AG09319 (cell line): ENCODE data around the gene P2RX7.
"Not testable (repeated sequence)": the region's sequence is repeated elsewhere in the genome, so short reads cannot be mapped to it uniquely, and the experiment has no call there.

Source experiments
- DNase-seq: peaks from one replicate; pipeline ENCODE4 v3.0.0-alpha.2; 2010; ENCODE audit warnings: low read depth; ENCODE audit errors: extremely low read depth
- TF ChIP-seq, protein P1 (sequence below): IDR thresholded peaks from 2 replicates; pipeline ENCODE4 v1.5.1; 2011; ENCODE audit warnings: low read depth, mild to moderate bottlenecking, inconsistent platforms, low read length, moderate library complexity

P2RX7 gene

DNA sequence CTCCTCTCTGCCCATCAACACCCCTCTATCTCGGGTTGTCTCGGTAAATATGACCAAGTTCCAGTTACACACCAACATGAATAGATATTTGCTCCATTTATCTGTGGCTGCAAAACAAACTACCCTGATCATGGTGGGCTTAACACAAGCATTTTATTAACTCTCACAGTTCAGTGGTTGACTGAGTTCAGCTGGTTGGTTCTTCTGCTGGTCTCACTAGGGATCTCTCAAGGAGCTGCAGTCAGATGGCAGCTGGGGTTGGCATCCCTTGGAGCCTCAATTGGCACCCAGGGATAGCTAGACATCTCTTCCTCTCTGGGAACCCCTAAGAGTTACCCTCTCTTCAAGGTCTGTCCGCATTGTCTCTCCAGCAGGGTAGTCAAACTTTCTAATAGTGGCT, 25.4 kb downstream of the P2RX7 start:
- TF ChIP-seq, protein P1, sequence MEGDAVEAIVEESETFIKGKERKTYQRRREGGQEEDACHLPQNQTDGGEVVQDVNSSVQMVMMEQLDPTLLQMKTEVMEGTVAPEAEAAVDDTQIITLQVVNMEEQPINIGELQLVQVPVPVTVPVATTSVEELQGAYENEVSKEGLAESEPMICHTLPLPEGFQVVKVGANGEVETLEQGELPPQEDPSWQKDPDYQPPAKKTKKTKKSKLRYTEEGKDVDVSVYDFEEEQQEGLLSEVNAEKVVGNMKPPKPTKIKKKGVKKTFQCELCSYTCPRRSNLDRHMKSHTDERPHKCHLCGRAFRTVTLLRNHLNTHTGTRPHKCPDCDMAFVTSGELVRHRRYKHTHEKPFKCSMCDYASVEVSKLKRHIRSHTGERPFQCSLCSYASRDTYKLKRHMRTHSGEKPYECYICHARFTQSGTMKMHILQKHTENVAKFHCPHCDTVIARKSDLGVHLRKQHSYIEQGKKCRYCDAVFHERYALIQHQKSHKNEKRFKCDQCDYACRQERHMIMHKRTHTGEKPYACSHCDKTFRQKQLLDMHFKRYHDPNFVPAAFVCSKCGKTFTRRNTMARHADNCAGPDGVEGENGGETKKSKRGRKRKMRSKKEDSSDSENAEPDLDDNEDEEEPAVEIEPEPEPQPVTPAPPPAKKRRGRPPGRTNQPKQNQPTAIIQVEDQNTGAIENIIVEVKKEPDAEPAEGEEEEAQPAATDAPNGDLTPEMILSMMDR, result no peak
- DNase-seq, result no peak

DNA sequence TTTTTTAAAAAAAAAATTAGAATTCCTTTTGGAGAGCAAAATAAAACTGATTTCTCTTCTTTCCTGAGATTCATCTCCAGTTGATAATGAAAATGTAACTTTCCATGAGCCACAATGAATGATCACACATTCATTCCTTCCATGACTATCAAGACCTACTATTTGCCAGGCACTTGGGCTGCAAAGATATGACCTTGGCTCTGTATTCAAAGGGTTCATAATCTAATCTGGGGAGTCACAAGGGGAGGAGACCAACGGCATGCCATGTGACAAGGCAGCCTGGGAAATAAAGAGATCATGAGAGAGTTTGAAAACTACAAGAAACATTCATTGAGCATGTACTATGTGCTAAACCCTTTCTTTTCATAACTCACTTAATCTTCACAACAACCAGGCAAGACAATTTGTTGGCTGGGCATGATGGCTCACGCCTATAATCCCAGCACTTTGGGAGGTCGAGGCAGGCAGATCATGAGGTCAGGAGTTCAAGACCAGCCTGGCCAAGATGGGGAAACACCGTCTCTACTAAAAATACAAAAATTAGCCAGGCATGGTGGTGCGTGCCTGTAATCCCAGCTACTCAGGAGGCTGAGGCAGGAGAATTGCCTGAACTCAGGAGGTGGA, 26.2 kb downstream of the P2RX7 start:
- DNase-seq, result not testable (repeated sequence)

DNA sequence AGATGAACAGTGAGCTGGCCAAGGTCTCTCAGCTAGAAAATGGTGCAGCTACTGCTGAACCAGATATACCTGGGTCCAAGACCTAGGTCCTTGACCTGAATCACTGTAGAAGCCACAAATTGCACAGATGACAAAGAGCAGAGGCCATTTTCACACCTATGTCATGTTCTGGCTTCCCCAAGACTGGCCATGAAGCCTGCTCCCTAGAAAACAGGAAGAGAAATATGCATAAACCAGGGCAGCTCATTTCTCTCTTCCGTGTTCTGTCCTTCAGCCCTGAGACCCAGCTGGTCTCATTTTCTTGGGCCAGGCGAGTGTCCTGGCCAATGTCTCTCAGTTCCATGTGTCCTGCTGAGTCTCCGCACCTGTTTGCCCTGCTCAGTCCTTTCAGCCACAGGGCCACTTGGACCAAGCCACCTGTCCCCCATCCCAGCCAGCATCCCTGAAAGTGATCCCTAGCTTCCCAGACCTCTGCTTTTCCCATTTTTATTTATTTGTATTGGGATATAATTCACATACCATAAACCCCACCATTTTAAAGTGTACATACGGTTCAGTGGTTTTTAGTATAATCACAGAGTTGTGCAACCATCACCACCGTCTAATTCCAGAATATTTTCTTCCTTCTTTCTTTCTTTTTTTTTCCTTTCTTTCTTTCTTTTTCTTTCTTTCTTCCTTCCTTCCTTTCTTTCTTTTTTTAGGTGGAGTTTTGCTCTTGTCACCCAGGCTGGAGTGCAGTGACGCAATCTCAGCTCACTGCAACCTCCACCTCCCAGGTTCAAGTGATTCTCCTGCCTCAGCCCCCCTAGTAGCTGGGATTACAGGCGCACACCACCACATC, 27.0 kb downstream of the P2RX7 start:
- no peak for DNase-seq
- TF ChIP-seq, protein P1, result no peak

DNA sequence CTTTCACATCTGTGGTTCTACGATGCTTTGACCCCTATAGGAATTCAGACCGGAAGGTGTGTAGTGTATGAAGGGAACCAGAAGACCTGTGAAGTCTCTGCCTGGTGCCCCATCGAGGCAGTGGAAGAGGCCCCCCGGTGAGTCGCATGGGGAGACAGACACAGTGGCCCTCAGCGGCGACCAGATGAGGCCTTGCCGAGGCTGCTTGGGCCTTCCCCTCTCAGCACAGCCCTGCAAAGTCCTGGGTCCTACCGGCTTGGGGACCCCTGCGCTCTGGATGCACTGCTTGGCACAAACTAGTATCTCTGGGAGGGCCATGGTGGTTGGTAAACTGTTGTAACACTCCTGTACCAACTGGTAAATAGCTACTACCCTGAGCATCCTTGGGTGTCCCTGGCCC, 29.7 kb downstream of the P2RX7 start:
- TF ChIP-seq, protein P1, result no peak
- DNase-seq, result no peak

DNA sequence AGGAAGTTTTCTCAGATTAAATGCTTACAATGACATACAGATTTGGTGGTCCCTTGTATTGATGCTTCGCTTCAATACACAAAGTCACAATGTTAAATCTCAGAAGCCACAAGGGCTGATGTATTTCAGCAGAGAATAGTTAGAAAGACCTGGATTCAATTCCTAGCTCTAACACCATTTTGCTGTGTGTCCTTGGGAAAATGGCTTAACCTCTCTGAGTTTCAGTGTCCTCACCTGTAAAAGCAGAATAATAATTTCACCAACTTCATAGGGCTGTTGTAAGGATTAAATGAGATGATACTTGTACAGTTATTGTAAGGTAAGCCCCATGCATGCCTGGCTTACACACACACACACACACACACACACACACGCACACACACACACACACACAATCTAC, 30.3 kb downstream of the P2RX7 start:
- DNase-seq, result no peak
- TF ChIP-seq, protein P1, result no peak

DNA sequence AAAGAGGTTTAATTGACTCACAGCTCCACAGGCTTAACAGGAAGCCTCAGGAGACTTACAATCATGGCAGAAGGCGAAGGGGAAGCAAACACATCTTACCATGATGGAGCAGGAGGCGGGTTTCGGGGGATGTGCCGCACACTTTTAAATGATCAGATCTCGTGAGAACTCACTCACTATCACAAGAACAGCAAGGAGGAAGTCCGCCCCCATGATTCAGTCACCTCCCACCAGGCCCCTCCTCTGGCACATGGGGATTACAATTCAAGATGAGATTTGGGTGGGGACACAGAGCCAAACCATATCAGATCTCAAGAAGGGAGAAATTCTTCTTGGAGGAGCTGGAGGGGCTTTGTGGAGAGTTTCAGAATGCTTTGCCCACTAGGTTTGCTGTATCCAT, 32.2 kb downstream of the P2RX7 start:
- DNase-seq, result not testable (repeated sequence)

DNA sequence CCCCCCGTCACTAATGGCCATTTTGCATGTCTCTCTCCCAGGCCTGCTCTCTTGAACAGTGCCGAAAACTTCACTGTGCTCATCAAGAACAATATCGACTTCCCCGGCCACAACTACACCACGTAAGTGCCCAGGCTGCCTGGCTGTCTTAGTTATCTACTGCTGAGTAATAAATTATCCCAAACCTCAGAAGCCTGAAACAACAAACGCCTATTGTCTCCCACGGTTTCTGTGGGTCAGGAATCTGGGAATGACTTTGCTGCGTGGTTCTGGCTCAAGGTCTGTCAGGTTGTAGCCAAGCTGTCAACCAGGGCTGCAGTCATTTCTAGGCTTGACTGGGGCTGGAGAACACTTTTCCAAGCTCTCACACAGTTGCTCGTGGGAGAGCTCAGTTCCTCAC, 32.6 kb downstream of the P2RX7 start:
- TF ChIP-seq, protein P1, result no peak
- DNase-seq, result no peak

DNA sequence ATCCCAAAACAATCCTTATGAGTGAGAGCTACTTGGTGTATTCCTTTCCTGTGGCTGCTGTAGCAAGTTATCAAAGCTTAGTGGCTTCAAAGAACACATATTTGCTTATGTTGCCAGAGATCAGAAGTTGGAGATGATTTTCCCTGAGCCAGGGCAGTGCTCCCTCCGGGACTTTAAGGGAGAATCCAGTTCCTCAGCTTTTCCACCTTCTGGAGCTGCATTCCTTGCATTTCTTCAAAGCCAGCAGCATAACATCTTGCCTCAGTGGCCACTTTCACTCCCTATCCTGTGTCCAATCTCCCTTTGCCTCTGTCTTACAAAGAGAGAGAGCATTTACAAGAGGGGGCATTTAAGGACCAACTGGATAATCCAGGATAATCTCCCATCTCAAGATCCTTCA, 33.7 kb downstream of the P2RX7 start:
- no peak for DNase-seq
- TF ChIP-seq, protein P1, result no peak
